ENCODE measurements around the gene XIRP1. TPM values are rescaled to one million over a fixed set of nuclear protein-coding genes. Genes with fewer than 3 reads are reported as not detected.

The XIRP1 gene
- total RNA-seq, 3 donors from 2014 or later: 0.31 TPM; not detected in 2

DNA sequence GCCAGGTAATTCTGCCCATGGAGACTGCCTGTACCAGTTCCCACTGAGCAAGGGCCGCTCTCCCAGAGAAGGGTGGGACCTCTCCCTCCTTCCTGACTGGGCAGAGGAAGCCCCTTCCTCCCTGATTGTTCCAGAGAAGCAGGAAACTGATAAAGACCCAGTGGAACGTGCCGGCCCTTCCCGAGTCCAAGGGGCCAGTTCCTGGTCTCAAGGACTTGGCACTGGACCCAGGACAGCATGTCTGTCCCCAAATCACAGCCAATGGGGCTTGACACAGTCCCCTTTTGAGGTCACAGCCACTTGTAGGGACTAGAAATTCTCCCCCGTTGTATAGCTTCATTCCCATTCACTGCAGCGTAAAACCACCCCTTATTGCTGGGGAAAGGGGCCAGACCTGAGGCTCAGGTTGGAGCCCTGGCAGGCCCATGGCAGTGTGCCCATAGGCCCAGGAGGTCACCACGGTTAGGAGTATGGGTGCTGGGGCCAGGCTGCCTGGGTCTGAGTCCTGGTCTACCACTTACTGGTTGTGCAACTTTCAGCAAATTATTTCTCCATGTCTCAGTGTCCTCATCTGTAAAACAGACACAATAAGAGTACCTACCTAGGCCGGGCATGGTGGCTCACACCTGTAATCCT, 57.1 kb downstream of the XIRP1 start:
- ATAC-seq (no peak), DNase-seq (no peak)
- H3K4me1 ChIP-seq (ENCODE audit: low read depth): peaks cover 3% of the 10 kb centered on the region
- TF ChIP-seq CTCF (IDR thresholded peaks at IDR 0.05): no peak
- H3K36me3 ChIP-seq (ENCODE audit: low read depth): no peaks in the 10 kb centered on the region
- no peak overlapping the region for H3K4me3 ChIP-seq
- H3K9me3 ChIP-seq: no peaks in the 10 kb centered on the region
- intact Hi-C loops (cut with DNase I, micrococcal nuclease): loop anchor here in 1 of 2 donors (10.0 kb wide), 1 partner anchor 50 kb away; no protein-coding TSS in a partner anchor

GRCh38 chr3:39134305-39134704, 58.1 kb downstream of the XIRP1 start:
- no peak for ATAC-seq
- no peak for DNase-seq
- intact Hi-C loops (cut with DNase I, micrococcal nuclease): loop anchor here in 1 of 2 donors (10.0 kb wide), 1 partner anchor 50 kb away; no protein-coding TSS in a partner anchor
- H3K9me3 ChIP-seq: no peaks in the 10 kb centered on the region
- no peak overlapping the region for H3K4me3 ChIP-seq
- H3K4me1 ChIP-seq (ENCODE audit: low read depth): no peaks in the 10 kb centered on the region
- H3K36me3 ChIP-seq (ENCODE audit: low read depth): no peaks in the 10 kb centered on the region
- TF ChIP-seq CTCF (IDR thresholded peaks at IDR 0.05): no peak

GRCh38 chr3:39133822-39134221, 58.6 kb downstream of the XIRP1 start:
- intact Hi-C loops (cut with DNase I, micrococcal nuclease): loop anchor here in 1 of 2 donors (10.0 kb wide), 1 partner anchor 51 kb away; no protein-coding TSS in a partner anchor
- Histone ChIP-seq H3K9me3 (no peaks in the 10 kb centered on the region), H3K4me3 (no peak overlapping the region), H3K36me3 (ENCODE audit: low read depth) (no peaks in the 10 kb centered on the region), H3K4me1 (ENCODE audit: low read depth) (no peaks in the 10 kb centered on the region)
- ATAC-seq (no peak), DNase-seq (no peak)
- no peak for TF ChIP-seq CTCF (IDR thresholded peaks at IDR 0.05)

Small RNA genes within 50 kb of the gene (microRNA-seq; reads per million reads assigned to microRNA genes)
- gene MIR6822: not detected

Other genes with a start within 250 kb of the XIRP1 start
- 1 to 10 TPM in 1 of 3 donors, under 1 TPM in 2; 0.23 to 2.1 (median 0.27) TPM for gene SCN11A, start 140.7 kb downstream of the XIRP1 start, total RNA-seq
- 10 to 100 TPM; 33.0 to 46.8 (median 37.5) TPM for gene WDR48, start 140.6 kb downstream of the XIRP1 start, total RNA-seq
- gene GORASP1, start 85.0 kb downstream of the XIRP1 start, total RNA-seq: 100 to 1,000 TPM in 1 of 3 donors, 10 to 100 TPM in 2; 93.5 to 122 (median 94.7) TPM
- 10 to 100 TPM in 1 of 3 donors, 1 to 10 TPM in 2; 6.2 to 11.1 (median 7.2) TPM for gene TTC21A, start 84.9 kb downstream of the XIRP1 start, total RNA-seq
- 10 to 100 TPM; 16.9 to 38.8 (median 21.4) TPM for gene CSRNP1, start 39.0 kb downstream of the XIRP1 start, total RNA-seq
- under 1 TPM; 0.67 to 0.94 (median 0.70) TPM for gene CX3CR1, start 87.4 kb upstream of the XIRP1 start, total RNA-seq
- under 1 TPM in 1 of 3 donors, not detected in 2; 0.36 TPM for gene CCR8, start 137.1 kb upstream of the XIRP1 start, total RNA-seq
- gene SLC25A38, start 190.8 kb upstream of the XIRP1 start, total RNA-seq: 10 to 100 TPM; 29.3 to 35.3 (median 34.4) TPM
- gene RPSA, start 214.1 kb upstream of the XIRP1 start, total RNA-seq: 1,000 to 10,000 TPM in 1 of 3 donors, 100 to 1,000 TPM in 2; 692 to 1,050 (median 908) TPM